C4-2B (cell line): ENCODE measurements around the gene TXNDC11.

ENCODE experiments used
- H3K27ac ChIP-seq: fragments of 450-650 bp; 2 replicates; pipeline ENCODE4 v1.5.1; 2017
- ZFX ChIP-seq: fragments of 450-650 bp; IDR thresholded peaks from 2 replicates; pipeline ENCODE4 v1.6.1; 2017
- TF ChIP-seq, protein P1 (sequence below): fragments of 450-650 bp; conservative IDR thresholded peaks from 2 replicates; pipeline ENCODE4 v1.5.1; 2017; ENCODE audit warnings: mild to moderate bottlenecking

The TXNDC11 gene

GRCh38 chr16:11675561-11676511 is 66.8 kb downstream of the TXNDC11 start:
- TF ChIP-seq ZFX, result no peak
- TF ChIP-seq, protein P1, sequence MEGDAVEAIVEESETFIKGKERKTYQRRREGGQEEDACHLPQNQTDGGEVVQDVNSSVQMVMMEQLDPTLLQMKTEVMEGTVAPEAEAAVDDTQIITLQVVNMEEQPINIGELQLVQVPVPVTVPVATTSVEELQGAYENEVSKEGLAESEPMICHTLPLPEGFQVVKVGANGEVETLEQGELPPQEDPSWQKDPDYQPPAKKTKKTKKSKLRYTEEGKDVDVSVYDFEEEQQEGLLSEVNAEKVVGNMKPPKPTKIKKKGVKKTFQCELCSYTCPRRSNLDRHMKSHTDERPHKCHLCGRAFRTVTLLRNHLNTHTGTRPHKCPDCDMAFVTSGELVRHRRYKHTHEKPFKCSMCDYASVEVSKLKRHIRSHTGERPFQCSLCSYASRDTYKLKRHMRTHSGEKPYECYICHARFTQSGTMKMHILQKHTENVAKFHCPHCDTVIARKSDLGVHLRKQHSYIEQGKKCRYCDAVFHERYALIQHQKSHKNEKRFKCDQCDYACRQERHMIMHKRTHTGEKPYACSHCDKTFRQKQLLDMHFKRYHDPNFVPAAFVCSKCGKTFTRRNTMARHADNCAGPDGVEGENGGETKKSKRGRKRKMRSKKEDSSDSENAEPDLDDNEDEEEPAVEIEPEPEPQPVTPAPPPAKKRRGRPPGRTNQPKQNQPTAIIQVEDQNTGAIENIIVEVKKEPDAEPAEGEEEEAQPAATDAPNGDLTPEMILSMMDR, result no peak
- H3K27ac ChIP-seq, result no peak overlapping the region

DNA sequence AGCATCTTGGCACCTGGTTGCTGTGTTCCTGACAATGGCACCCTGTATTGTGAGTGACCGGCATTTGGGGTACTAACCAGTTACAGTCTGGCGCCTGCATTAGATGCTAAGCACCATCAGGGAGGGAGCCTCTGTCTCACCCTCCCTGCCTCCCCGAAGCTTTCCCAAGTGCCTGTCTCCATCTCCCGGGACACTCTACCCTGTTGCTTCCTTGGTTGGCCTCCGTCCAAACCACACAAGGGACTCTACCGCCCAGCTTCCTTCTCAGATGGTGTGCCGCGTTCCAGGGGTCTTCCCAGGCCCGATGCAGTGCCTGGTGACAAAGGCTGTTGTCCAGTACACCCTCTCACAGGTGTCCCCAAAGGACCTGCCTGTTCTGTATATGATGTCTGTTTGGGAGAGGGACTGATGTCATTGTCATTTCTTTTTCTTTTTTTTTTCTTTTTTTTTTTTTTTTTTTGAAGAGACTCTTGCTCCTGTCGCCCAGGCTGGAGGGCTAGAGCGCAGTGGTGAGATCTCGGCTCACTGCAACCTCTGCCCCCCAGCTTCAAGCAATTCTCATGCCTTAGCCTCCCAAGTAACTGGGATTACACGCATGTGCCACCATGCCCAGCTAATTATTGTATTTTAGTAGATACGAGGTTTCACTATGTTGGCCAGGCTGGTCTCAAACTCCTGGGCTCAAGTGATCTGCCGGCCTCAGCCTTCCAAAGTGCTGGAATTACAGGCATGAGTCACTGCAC is 67.7 kb downstream of the TXNDC11 start:
- no peak for TF ChIP-seq ZFX
- TF ChIP-seq, protein P1, result no peak
- H3K27ac ChIP-seq, result no peak overlapping the region

DNA sequence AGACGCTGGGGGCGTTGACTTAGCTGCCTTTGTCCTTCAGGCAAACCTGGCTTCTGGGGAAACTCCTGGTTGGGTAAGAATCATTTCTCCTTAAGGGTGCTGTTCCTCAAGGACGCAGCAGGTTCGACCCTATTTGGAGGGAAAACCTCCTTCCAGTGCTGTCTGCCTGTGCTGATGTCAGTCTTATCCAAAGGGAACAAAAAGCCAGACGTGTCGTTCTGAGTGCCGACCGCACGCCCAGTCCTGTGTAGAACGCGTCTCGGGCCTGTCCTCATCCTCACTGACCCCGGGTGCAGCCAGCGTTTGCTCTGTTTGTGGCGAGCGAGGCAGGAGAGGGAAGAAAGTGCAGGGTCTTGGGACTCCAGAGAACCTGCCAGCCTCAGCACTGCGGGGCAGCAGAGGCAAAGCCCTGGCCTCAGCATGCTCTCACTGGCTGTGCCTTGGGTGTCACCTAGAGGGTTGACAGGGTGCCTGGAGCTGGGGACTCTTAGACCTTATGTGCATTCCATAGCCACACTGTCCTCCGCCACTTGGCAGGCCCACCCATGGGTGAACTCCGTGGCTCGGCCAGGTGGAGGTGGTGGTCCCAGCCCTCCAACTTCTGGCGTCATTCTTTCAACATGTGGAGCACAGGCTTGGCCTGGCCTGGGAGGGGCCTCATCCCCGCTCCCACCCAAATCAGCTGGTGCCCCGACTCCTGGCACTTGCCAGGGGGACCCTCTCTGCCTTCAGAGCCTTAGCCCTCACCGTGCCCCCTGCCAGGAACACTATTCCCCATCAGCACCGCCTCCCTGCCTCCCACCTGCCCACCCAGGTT is 68.4 kb downstream of the TXNDC11 start:
- TF ChIP-seq, protein P1, result no peak
- TF ChIP-seq ZFX, result no peak
- H3K27ac ChIP-seq, result no peak overlapping the region

GRCh38 chr16:11673091-11674000 is 69.3 kb downstream of the TXNDC11 start:
- no peak overlapping the region for H3K27ac ChIP-seq
- no peak for TF ChIP-seq ZFX
- TF ChIP-seq, protein P1, result no peak

- H3K27ac ChIP-seq, result no peak overlapping the region
- TF ChIP-seq, protein P1, result no peak
- TF ChIP-seq ZFX, result no peak
Measured at GRCh38 chr16:11672206-11673090, 70.2 kb downstream of the TXNDC11 start.

DNA sequence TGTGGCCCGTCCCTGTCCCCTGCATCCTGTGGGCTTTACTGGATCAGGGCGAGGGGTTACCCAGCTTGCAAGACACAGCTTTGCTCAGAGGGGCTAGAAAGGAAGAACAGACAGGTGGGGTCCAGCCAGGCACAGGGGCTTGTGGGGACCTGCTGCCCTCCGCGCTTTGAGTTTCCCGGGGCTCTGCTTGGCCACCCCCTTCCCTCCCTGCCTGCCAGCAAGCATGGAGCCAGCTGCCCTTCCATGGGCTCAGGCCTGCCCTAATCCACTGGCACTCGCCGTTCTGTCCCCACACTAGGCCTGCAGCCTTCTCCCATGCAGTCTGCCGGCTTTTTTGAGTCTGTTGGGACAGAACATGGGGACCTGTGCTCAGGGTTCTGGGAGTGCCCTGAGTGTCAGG is 71.0 kb downstream of the TXNDC11 start:
- TF ChIP-seq, protein P1, result no peak
- no peak for TF ChIP-seq ZFX
- H3K27ac ChIP-seq, result no peak overlapping the region
